Cortex of kidney (tissue), 1 donor: ENCODE results near the gene CCDC194.

Experiments used
- DNase-seq: peaks from one replicate; lab custom pipeline; 2025; lab: John Stamatoyannopoulos, UW

CCDC194 gene

DNA sequence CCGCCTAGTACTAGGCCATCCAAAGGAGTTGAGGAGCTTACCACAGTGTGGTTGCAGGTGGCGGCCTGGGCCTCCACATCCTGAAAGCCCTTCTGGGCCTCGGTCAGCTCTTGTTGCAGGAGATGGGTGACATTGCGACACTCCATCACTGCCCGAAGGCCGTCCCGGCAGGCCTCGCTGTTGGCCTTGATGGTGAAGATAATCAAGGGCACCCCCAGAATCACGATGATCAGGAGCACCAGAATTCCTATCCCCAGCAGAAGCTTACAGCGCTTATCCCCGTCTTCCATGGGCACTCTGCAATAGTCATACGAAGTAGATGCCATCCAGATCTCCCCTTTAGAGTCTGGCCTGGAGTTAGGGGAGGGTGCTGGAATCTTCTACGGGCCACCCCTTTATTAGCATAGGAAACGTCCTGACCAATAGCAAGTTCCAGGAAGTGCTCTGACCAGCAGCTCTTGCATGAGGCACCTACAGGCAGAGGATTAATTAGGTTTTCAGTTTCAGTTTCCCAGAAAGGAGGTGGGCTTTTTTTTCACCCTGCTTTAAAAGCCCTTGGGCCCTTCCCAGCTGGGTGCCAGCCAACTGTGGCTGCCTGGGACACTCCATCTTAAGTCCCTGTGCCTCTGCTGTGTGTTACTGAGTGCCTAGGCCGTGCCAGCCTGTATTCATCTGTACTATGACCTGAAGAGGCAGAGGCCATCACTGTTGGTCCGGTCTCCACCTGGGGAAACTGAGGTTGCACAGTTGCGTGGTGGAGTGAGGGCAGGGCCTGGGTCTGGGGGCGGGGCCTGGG is 11.5 kb upstream of the CCDC194 start, which contains the start of gene BST2:
Gene BST2 (minus strand): TSS at position 381 of the 796 bp plus-strand sequence. CDS start 55 bp downstream, at position 326.
- no peak for DNase-seq

DNA sequence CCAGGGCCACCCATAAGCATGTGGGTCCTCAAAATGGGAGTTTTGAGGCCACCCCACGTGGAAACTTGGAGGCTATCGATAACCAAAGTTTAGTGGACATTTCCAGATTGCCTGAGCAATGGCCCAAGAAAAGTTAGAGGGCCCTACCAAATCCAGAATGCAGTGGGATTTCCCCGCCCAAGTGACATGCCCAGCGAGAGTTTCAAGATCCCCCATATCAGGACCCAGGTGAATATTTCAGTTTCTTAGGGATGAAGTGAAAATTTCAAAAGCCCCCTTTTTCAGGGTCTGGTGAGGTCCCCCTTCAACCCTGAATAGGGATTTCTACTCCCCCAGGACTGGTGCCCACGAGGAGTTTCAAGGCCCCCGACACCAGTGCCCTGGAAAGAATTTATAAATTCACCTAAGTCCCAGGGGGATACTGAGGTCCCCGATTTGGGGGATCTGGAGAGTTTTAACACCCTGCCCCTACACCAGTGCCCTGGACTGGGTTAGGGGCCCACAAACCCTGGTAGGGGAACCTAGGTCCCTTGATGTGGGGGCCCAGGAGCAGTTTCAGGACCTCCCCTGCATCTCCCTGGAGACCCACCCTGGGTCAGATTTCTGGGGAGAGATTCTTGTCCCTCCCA is 10.7 kb upstream of the CCDC194 start:
- no peak for DNase-seq

DNA sequence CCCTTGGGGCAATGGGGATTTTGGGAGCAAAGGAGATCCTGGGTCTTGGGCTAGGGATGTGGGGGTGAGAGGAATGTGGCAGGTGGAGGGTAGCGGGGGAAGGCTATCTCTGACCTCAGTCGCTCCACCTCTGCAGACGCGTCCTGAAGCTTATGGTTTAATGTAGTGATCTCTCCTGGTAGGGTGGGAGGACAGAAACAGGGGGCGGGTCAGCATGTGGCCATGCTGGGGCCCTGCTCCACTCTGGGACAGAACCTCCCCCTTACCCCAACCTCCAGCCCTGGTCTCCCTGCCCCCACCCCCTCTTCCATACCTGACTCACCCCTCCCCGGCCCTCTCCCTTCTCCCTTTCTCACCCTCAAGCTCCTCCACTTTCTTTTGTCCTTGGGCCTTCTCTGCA is 10.0 kb upstream of the CCDC194 start:
- no peak for DNase-seq

DNA sequence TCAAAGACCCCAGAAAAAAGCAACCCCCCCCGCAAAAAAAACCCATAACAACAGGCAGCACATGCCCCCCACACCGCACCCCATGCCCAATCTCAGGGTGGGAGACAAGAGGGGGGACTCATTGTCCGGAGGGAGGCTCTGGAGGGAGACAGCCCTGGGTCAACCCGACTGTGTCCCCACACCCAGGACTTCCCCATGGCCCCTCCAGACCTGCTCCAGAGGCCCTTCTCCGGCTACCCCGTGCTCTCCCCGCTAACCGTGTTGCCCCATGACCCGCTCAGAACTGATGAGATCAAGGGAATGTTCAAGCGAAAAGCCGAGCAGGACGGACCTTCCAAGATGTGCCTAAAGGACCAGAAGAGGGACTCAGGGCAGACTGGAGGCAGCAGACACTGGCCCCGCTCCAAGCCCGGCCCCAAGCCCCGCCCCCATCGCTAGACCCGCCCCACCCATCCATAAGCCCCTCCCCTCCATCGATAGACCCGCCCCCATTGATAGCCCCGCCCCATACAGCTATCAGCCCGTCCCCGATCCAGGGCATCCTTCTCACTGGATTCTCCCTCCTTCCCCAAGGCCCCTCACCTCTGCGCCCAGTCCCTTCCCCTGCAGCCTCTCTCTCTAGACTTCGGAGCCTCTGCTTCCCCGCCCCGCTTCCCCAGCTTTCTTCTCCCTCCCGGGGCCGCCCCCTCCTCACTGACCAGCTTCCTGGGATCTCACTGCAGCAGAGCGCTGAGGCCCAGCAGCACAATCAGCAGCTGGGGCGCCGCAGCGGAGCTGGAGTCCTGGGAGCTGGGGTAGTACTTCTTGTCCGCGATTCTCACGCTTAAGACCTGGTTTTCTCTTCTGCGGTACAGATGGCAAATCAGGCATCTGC is 9.2 kb upstream of the CCDC194 start:
- DNase-seq, result no peak

DNA sequence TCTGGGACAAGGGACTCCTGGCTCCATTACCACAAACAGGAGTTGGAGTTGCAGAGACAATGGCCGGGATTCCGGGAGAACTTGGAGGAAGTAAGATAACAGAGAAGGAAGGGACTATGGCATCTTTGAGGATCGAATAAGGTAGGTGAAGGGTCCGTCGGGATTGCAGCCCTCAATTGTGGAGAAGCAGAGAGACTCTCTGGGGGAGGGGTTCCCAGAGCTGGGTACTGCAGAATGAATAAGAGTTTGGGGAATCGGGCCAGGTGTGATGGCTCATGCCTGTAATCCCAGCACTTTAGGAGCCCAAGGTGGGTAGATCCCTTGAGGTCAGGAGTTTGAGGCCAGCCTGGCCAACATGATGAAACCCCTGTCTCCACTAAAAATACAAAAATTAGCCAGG is 7.6 kb upstream of the CCDC194 start:
- no peak for DNase-seq

DNA sequence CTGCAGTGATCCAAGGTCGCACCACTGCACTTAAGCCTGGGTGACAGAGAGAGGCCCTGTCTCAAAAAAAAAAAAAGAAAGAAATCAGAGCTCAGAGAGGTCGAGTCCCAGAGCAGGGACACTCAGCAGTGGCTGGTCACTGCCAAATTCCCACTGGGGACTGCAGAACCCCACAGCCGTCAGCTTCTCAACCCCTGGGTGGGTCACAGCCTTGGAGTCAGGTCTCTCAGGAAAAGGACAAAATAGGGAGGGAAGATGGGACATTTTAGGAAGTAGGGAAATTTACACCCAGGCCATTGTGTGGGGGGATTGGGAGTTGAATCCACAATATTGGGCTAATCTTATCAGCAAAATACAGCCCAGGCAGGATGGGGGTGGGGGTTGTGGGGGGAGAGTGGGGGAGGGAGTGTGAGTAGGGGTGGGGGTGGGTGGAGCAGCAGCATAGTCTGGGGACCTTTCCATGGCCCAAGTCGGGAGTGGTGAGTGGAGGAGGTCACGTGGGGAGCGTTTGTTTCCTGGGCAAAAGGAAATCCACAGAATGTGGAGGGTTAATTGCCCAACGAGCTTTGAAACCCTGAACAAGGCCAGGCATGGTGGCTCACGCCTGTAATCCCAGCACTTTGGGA is 5.0 kb upstream of the CCDC194 start:
- DNase-seq, result no peak

DNA sequence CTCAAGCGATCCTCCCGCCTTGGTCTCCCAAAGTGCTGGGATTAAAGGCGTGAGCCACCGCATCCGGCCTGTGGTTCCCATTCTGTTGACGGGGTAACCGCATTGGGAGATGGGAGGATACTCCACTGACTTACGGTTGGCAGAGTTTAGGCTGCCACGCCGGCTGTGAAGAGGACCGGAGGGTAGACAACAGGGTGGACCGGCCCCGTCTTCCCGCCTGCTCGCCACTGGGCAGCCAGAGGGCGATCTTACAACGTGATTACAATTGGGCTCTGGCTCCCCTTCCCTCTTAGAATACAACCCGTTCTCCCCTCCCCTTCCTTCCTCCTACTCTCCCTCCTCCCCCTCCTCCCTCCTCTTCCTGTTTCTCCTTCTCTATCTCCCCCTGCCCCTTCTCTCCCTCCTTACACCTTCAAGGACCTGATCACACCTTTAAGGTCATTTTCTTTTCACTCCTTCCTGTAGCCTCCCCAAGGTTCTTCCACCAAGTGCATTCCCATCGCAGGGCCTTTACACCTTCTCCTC is 957 bp upstream of the CCDC194 start:
- DNase-seq, result no peak

DNA sequence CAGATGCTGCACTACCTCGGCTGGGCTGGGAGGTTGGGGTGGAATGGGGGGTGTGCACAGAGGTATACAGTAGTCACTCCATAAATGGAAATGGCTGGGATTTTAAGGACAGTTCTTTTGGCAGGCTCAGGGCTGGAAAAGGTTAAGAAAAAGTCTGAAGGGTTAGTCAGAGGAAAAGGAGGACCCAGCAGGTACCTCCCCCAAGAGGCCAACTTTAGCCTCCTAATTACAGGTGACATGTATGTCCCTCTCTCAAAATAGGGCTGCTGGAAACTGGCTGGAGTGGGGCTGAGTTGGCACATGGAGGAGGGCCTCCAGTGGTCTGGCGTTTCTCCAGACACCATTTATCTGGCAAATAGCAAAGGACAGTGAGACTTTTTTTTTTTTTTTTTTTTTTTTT is 994 bp downstream of the CCDC194 start:
- DNase-seq, result no peak

DNA sequence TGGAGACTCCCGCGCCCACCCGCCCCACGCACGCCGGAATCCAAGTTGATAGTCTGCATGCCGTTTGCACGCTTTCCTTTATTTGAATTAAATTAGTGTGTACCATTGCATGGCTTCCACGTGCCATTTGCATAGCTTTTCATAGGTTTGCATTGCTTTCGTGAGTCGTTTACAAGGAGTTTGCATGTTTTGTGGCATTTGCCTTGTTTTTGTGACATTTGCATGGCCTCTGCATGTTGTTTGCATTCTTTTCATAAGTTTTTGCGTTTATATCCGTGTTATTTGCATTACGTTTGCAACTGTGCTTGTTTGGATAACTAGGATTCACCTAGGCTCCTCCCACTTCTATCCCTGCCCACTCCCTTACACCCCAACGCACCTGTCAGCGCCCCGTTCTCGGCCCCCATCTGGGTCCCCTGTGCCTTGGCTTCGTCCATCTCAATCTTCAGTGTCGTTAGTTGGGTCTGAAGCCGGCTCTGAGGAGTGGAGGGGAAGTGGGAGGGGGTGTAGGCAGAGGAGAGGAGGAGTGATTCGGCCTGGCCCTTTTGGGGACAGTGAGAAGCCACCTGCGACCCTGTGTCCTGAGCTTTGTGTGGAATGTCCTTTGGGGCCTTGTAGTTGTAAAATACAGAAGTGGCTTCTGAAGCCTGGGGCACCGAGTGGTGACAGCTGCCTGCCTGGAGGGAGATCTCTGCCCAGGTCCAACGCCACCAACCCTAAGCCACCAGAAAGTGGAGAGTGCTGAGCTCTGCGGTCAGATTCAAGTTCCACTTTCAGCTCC is 2.4 kb downstream of the CCDC194 start:
- no peak for DNase-seq

DNA sequence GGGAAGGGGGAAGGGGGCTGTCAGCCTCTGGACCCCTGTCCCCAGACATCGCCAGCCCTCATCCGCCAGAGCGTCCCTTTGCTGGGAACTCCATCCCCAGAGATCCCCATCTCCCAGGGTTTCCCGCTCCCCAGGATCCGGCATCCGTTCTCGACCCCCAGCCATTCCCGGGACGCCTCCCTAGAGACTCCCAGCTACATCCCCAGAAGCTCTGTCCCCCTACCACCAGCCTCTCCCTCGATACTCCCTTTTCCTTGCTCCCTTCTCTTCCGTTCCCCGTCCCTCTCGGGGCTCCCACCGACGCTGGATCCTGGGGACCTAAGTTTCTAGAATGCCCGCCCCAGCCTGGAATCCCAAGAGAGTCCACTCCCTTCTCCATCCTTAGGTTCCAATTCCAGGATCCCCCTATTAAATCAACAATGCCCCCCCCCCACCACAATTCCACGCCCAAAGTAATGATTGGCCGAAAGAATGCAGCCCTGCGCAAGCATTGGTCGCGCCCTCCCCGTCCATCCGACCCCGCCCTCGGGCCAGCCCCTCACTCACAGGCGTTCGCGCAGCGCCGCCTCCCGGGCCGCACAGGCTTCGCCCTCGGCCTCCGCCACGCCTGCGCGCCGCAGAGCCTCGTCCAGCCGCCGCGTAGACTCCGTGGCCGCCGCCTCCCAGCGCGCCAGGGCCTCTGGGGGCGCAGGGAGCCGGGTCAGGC is 3.2 kb downstream of the CCDC194 start:
- no peak for DNase-seq

DNA sequence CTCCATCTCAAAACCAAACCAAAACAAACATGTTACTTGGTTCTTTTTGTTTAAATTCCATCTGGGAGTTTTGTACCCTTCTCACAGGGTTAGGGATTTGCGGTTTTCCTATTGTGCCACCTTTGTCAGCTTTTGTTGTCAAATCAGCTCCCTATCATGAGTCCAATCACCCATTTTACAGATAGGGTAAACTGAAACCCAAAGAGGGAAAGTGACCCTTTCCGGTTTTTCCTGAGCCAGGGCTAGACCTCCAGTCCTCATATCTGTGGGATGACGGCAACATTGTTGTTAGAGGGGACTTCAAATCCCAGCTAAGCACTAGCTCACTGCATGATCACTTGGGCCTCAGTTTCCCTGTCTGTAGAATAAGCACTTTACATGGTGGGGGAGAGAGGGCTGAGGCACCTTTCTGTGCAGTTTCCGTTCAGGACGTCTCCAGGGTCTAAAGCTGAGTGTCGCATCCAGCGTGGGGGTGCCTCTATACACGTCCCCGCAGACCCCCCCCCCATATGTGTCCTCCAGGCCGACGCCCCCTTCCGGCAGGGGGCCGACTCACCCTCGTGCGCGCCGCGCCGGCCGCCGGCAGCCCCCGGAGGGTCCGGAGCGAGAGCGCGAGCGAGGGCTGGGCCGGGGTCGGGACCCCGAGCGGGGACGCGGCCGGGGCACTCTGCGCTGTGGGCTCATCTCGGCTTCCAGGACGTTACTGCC is 3.9 kb downstream of the CCDC194 start:
- no peak for DNase-seq

DNA sequence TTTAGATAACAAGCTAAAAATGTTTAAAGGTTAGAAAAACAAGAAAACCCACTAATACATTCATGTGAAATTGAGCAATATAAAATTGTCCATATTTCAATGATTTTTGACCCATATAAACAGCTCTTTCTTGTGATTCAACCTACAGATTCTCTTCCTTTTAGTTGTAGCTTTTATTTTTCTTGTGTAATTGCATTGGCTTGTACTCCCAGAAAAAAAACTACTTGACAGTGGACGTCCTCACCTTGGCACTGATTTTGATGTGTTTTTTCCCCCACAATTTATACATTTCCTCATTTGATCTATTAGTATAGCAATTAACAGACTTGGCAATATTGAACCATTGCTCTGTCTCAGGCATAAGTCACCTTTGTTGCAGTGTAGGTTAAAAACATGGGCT is 4.7 kb downstream of the CCDC194 start:
- no peak for DNase-seq

DNA sequence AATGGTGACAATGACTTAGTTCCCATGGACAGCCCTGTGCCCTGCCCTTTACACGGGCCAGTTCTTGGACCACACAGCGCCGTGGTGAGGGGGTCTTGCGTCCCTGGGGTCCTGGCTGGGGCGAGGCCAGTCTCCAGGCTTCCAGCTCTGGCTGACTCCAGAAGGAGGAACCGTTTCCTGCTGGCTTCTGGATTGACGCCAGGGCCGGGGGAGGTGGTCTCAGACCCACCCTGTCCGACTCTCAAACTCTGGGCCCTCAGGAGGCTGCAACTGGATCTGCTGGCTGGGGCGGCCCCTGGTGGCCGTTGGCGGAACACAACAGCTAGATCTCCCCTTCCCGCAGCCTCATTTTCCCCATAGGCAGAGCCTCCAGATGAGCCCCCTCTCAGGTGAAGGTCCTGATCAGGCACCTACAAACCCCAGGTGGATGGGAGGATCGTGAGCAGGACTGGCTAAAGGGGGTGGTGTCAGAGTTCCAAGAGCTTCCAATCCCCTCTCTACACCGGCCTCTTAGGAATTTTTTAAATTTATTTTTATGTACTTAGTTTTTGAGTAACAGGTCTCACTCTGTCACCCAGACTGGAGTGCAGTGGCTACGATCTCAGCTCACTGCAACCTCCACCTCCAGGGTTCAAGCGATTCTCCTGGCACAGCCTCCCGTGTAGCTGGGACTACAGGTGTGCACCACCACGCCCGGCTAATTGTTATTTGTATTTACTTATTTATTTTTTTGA is 8.0 kb downstream of the CCDC194 start:
- DNase-seq, result no peak

DNA sequence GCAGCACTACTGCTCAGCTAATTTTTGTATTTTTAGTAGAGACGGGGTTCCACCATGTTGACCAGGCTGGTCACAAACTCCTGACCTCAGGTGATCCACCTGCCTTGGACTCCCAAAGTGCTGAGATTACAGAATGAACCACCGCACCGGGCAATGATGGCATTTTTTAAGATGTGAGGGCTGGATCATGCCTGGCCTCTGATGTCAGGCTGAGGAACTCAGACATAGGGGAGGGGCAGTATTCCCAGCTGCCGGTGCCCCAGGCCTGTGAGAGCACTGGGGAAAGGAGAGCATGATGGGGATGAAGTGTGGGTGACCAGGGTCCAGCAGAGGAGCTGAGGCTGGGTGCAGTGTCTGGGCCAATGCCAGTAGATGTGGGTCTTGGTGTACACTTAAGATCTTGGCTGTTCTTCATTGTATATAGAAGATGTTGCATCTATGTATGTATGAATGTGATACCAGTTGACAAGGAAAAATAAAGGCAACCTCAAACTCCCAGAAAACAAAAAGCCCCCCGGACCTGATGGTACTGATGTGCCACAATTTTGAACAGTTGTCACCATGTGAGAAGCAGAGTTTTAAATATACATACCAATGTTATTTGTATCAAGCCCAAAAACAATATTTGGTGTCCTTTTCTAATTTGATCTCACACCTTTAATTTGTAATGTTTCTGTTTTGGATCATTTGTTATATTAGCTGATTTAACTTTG is 13.4 kb downstream of the CCDC194 start:
- DNase-seq, result no peak

DNA sequence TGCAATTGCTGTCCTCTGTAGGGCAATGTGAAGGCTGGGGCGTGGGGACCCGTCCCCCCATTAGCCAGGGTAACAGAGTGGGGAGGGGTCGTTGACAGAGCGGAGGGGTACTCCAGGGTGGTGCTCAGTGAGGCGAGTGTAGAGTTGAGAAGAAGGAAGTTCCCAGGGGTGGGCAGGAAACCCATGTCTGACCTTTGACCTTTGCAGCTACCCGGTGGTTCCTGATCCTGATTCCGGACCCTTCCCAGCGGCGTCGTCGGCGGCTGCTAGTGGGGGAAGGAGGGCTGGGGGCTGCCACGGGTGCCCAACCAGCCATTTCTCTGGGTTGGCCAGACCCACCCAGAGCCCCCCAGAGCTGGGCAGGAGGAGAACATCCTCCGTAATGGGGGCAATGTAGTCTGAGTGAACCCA is 14.8 kb downstream of the CCDC194 start:
- DNase-seq, result no peak

DNA sequence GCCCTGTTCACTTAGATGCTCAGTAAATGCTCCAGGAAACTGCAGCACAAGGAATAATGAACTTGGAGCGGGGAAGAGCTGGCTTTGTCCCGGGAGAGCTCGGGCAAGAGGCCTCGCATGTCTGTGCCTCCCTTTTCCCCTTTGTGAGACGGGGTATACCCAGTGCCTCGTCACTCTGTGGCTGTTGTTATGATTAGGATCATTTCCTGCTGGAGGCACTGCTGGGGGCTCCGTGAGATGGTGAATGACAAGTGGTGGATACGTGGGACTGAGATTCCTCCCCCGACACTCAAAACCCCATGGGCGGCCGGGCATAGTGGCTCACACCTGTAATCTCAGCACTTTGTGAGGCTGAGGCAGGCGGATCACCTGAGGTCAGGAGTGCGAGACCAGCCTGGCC is 15.7 kb downstream of the CCDC194 start:
- DNase-seq, result no peak

DNA sequence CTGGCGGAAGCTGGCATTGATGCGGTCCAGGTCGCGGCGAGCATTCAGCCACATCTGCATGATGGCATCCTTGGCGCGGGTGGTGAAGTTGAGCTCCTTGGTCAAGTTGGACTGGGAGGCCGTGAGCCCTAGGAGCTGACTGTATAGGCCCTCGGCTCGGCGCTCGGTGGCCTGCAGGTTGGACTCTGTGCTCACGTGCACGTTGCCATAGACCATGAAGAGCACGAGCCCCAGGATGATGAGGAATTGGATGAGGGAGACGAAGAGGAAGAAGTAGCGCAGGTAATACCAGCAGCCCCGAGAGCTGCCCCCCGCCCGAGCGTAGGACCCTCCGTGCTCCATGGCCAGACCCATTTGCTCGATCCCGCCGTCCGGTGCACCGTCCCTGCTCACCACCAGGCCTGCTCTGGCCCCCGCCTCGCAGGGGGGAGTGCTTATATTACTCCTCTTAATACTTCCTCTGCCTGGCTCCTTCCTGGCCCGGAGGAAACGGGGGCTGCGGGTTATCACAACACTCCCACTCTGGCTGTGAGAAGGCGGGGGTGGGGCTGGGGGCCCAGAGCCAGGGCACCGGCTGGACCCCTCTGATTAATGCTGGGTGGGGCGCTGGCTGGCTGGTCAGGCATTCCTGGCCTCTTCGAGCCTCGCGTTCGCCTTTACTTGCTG is 16.9 kb downstream of the CCDC194 start, which contains the start of gene PLVAP:
Gene PLVAP (minus strand): TSS at position 408 of the 666 bp plus-strand sequence. CDS start 54 bp downstream, at position 354.
- no peak for DNase-seq
